Adrenal gland (tissue), 12 donors: Measurements from ENCODE around the gene TASOR2. TPM values are rescaled to one million over a fixed set of nuclear protein-coding genes. Genes with fewer than 3 reads are reported as not detected.

Source experiments
- DNase-seq, 7 donors: peaks; one replicate each; pipeline ENCODE4 v3.0.0-alpha.2; 2019 to 2020
- H3K27ac ChIP-seq, 5 donors: fragments of 200-600 bp; sonication (generic) in 4 of 5; 1 replicate in 3 of 5; 2 replicates in 2 of 5; pipeline versions ENCODE4 v1.5.1 to v1.8.0; 2016 to 2020; ENCODE audit warnings: mild to moderate bottlenecking in 1 of 5
- H3K27me3 ChIP-seq: fragments of 200-600 bp; 2 replicates; pipeline ENCODE4 v1.8.0; 2021
- H3K36me3 ChIP-seq, 2 donors: fragments of 200-600 bp; replicated peaks in 1 of 2; 1 replicate in 1 of 2; 2 replicates in 1 of 2; pipeline versions ENCODE4 v1.5.1 to v1.8.0; 2018 to 2022
- H3K4me1 ChIP-seq, 2 donors: fragments of 200-600 bp; replicated peaks in 1 of 2; 1 replicate in 1 of 2; 2 replicates in 1 of 2; pipeline versions ENCODE4 v1.5.1 to v1.8.0; 2018 to 2021
- H3K4me3 ChIP-seq, 4 donors: fragments of 200-600 bp; sonication (generic) in 3 of 4; one replicate each; pipeline ENCODE4 v1.5.1; 2016 to 2018
- H3K9me3 ChIP-seq, 3 donors: fragments of 200-600 bp; sonication (generic) in 1 of 3; replicated peaks in 1 of 3; 1 replicate in 2 of 3; 2 replicates in 1 of 3; pipeline versions ENCODE4 v1.5.1 to v1.8.0; 2016 to 2021
- CTCF ChIP-seq, 6 experiments: fragments of 450-650 bp in 4 of 6; fragments of 200-600 bp in 2 of 6; sonication (generic) in 1 of 6; IDR thresholded peaks; 1 replicate in 5 of 6; 2 replicates in 1 of 6; pipeline versions ENCODE4 v1.5.1 to v1.8.0; 2016 to 2021; ENCODE audit warnings: antibody characterized with exemption in 6 of 6, mild to moderate bottlenecking in 2 of 6, moderate library complexity in 1 of 6
- POLR2A ChIP-seq, 2 donors: fragments of 450-650 bp; IDR thresholded peaks; one replicate each; pipeline ENCODE4 v1.6.1; 2017; ENCODE audit warnings: antibody characterized with exemption in 2 of 2, mild to moderate bottlenecking in 2 of 2, moderate library complexity in 1 of 2
- WGBS, 4 donors: extraction: QIAGEN DNeasy Blood & Tissue Kit in 2 of 4; methylation state at CpG; one replicate each; pipeline versions ENCODE4 v1.1.5 to v1.1.7; 2013 to 2017; 5-methylcytosine and 5-hydroxymethylcytosine counted together
- intact Hi-C, 2 donors: fragments of 100-400 bp; cut with DNase I; formaldehyde crosslinking; loops; one replicate each; pipeline versions ENCODE4 v1.14.1 to v1.15.0; 2022 to 2023
- polyA plus RNA-seq, 3 donors: library from polyadenylated mRNA; stranded (reverse); fragments of 200-250 nt in 2 of 3; fragments of 350-450 nt in 1 of 3; fragmentation: Illumina TruSeq in 1 of 3; extraction: RNeasy Lipid Tissue Mini Kit (QIAGEN cat#74804) in 1 of 3; gene quantifications; one replicate each; pipeline ENCODE4 v1.2.3, GENCODE V29; 2013 to 2014
- total RNA-seq, 9 donors: library from RNA; depleted of rRNA in 4 of 9; stranded (reverse); fragments of >200 nt in 4 of 9; fragments of 120-200 nt in 1 of 9; fragmentation: NEBNext Ultra II Directional in 1 of 9; extraction: Animal tissue kit (Norgen Biotek cat#: 25700) in 1 of 9; gene quantifications; one replicate each; pipeline versions ENCODE4 v1.1.0 to v1.2.4, GENCODE V29; 2013 to 2023
- donor health status: healthy with polysubstance abuse.
- donor health status: Bipolar disorder and iron deficiency.
- donor health status: DM: yes; HTN: yes; CAD: no.
- donor health status: DM: no; HTN: no; CAD: no.
- donor health status: DM: no; HTN: no; CAD: no.
- donor health status: DM: yes; HTN: yes; CAD: no.

TASOR2 gene
- total and polyA plus RNA-seq, 12 donors: 15.4 to 182 (median 51.1) TPM

- no peak for TF ChIP-seq CTCF (IDR thresholded peaks at IDR 0.05)
- TF ChIP-seq POLR2A (IDR thresholded peaks at IDR 0.05): no peak
- H3K4me1 ChIP-seq: peaks cover 11 to 22% of the 10 kb centered on the region in 2 donors
- intact Hi-C loops: loop anchor here in 1 of 2 donors (10.0 kb wide), 1 partner anchor 192 kb away; no protein-coding TSS in a partner anchor
- H3K4me3 ChIP-seq: no peak overlapping the region
- no peak overlapping the region for H3K27ac ChIP-seq
- no peaks in the 10 kb centered on the region for H3K9me3 ChIP-seq
- H3K36me3 ChIP-seq: no peaks in the 10 kb centered on the region
- no peak for DNase-seq
- whole genome bisulfite sequencing, 4 donors: 76 to 89% (median 79%) methylated on average over 3 of the region's 3 CpGs
- no peaks in the 10 kb centered on the region for H3K27me3 ChIP-seq
These were observed 1.6 kb upstream of the TASOR2 start for GRCh38 chr10:5683065-5683464.

GRCh38 chr10:5684971-5685763 lies 529 bp downstream of the TASOR2 start:
- H3K9me3 ChIP-seq: no peaks in the 10 kb centered on the region
- intact Hi-C loops: loop anchor here in 1 of 2 donors (10.0 kb wide), 1 partner anchor 190 kb away; no protein-coding TSS in a partner anchor
- H3K27ac ChIP-seq: peak overlapping the region; percentile 81 to 97 (median 88)
- H3K4me1 ChIP-seq: peaks cover 11 to 22% of the 10 kb centered on the region in 2 donors
- peak overlapping the region; percentile 51 to 100 (median 78) for H3K4me3 ChIP-seq
- no peaks in the 10 kb centered on the region for H3K36me3 ChIP-seq
- peak; percentile 16 to 60 (median 33) for TF ChIP-seq CTCF (IDR thresholded peaks at IDR 0.05)
- peak; percentile 23 to 24 for TF ChIP-seq POLR2A (IDR thresholded peaks at IDR 0.05)
- 0 to 2% (median 0%) methylated on average over 18 to 77 of the region's 77 CpGs for WGBS, 4 donors
- peak; percentile 61 to 87 (median 77) for DNase-seq
- no peaks in the 10 kb centered on the region for H3K27me3 ChIP-seq

- Histone ChIP-seq H3K4me1 (peaks cover 11 to 22% of the 10 kb centered on the region in 2 donors), H3K27ac (peak overlapping the region in 4 of 5 donors; percentile 81 to 97 (median 88)), H3K4me3 (peak overlapping the region in 2 of 4 donors; percentile 71 to 100), H3K9me3 (no peaks in the 10 kb centered on the region), H3K27me3 (no peaks in the 10 kb centered on the region), H3K36me3 (no peaks in the 10 kb centered on the region)
- 4 to 6% (median 5%) methylated on average over 10 of the region's 10 CpGs for WGBS, 4 donors
- peak in 1 of 7 donors; percentile 41 for DNase-seq
- TF ChIP-seq CTCF (IDR thresholded peaks at IDR 0.05) (no peak), POLR2A (IDR thresholded peaks at IDR 0.05) (no peak)
- intact Hi-C loops: loop anchor here in 1 of 2 donors (10.0 kb wide), 1 partner anchor 189 kb away; no protein-coding TSS in a partner anchor
These were observed 1.2 kb downstream of the TASOR2 start for GRCh38 chr10:5685764-5686240.

- H3K4me3 ChIP-seq: no peak overlapping the region
- no peak for DNase-seq
- H3K4me1 ChIP-seq: peaks cover 15 to 39% of the 10 kb centered on the region in 2 donors
- no peaks in the 10 kb centered on the region for H3K9me3 ChIP-seq
- WGBS, 4 donors: 95 to 98% (median 97%) methylated on average over 3 of the region's 3 CpGs
- intact Hi-C loops: loop anchor here in 1 of 2 donors (10.0 kb wide), 1 partner anchor 186 kb away; no protein-coding TSS in a partner anchor
- TF ChIP-seq CTCF (IDR thresholded peaks at IDR 0.05) (no peak), POLR2A (IDR thresholded peaks at IDR 0.05) (no peak)
- H3K27me3 ChIP-seq: no peaks in the 10 kb centered on the region
- H3K36me3 ChIP-seq: no peaks in the 10 kb centered on the region
- no peak overlapping the region for H3K27ac ChIP-seq
These were observed 3.9 kb downstream of the TASOR2 start for GRCh38 chr10:5688587-5688986.
